NCI-H69 (cell line): ENCODE data around the gene GAS1.

Experiments used
- DNase-seq: peaks from one replicate; lab custom pipeline; 2025; lab: John Stamatoyannopoulos, UW

Gene GAS1

DNA sequence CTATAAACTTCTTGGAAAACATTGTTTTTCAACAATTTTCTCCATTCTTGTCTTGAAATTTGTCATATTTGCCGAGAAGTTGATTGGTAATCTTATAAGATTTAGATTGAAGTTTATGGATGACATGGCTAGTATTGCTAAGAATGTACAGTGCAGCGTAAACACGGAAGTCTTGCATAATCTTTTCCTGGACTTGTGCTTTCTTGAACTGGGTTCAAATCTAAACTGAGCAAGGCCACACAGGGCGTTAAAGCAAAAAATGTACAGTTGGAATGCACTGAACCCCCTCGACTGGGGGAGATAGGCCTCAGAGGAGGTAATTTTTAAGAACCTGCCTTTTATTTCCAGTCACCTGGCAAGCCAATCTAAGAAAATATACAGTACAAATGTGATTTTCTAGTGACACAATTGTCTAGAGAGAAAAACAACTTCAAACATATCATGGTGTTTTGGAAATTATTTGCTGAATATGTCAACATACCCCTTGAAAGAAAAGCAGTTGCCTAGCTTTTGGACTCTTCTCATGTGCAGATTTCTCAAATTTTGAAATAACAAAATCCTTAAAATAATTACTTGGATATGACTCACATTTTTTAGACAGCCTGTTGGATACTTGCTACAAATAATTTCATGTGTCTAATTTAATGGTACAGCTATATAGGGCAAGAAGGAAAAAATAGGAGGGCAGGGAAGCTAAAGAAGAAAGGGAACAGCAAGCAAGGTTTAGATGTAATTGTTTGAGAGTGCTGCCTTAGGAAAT lies 18.5 kb upstream of the GAS1 start:
- no peak for DNase-seq

DNA sequence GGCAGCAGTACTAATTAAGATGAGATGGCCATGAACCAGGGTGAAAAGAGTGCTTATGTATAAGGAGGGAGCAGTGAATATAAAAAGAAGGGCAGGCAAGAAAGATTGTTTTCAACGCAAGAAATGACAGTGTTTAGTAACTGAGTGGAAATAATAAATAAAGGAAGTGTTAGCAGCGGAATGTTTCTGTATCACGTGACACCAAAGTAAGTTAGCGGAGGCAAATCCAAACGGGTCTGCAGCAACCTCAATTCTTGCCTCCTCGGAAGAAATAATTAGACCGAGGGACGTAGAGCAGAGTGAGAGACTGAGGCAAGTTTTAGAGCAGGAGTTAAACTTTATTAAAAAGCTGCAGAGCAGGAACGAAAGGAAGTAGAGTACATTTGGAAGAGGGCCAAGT lies 15.4 kb upstream of the GAS1 start:
- no peak for DNase-seq

DNA sequence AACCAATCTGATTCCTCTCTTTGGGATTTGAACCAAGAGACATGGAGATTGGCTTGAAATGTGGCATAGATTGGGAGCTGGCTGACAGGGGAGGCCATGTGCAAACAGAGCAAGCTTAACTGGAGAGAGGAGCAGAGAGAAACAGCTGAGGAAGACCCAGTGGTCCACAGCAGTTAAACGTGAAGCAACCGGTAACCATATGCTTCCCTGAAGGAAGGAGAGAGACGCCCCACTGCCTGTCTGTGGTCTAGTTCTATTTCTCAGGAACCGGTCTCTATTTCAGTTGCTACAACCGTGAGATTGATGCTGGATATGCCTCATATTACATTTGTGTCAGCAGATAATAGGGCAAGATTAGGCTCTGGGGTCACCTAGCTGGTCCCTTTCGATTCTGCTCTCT lies 13.6 kb upstream of the GAS1 start:
- DNase-seq, result no peak

DNA sequence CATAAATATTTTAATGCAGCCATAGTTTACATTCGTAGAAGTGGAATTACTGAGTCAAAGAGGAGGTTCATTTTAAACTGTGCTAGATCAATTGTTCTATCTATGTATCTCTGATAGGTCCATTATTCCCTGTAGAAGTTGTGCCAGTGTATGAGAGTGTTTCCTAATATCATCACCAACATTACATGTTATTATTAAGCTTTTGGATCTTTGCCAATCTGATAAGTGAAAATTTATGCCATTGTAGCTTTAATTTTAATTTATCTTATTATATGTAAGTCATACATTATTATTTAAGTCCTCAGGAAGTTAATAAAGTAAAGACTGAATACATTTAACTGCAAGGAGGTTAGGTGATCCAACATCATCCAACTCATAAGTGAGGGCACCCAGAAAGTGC lies 10.9 kb upstream of the GAS1 start:
- DNase-seq, result no peak

DNA sequence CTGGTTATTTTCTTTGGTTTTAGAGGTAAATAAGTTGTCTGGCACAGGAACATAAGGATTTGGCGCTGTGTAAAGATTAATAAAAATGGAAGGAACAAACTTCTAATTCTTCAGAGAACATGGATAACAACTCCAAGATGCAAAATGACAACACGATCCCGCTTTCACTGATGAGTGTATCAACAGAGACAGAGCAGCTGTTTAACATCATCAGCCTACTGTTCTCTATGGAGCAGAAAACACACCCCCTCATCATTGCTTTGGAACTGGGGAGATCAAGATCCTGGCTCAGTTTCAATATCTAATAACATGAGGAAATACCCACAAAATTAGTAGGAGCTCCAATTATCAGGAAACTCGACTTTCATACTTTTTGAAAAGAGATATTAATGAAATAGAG lies 8.3 kb upstream of the GAS1 start:
- DNase-seq, result no peak

GRCh38 chr9:86955042-86955441 lies 7.7 kb upstream of the GAS1 start:
- DNase-seq, result no peak

GRCh38 chr9:86953181-86953580 lies 5.9 kb upstream of the GAS1 start:
- DNase-seq, result no peak

DNA sequence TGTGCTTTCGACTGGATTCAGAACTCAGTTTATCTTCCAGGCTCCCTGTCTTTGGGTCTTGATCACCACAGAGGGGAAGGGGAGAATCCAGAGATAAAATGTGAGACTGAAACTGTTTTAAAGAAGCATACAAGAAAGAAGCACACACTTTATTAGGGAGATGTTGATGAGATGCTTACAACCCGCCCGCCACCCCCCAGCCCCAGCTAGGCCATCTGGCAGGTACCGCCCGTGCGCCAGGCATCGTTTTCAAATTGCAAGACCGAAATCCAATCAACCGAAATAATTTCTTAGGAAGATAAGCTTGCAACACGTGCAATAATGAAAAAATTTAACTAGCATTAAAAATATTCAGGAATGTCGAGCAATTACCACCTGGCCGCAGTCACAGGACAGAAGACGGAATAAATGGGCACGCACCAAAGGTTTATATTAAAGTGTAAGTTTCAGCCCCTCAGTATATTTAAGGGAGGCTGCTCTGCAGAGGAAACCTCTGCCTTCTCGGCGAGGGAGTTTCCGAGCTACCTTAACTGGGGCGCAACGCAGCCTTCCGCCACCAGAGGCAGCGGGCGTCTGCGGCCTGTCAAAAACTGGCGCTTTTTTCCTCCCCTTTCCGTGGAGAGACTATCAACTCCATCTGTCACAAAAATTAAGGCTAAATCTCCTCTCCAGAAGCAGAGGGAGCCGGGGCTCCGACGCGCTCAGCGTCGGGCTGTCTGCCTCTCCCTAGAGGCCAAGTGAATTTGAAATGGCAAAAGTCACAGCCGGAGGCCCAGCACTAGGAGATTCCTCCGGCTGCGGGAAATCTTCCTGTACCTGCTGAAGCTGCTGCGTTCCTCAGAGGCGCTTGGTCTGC lies 996 bp upstream of the GAS1 start:
- DNase-seq, result peak; percentile 66

DNA sequence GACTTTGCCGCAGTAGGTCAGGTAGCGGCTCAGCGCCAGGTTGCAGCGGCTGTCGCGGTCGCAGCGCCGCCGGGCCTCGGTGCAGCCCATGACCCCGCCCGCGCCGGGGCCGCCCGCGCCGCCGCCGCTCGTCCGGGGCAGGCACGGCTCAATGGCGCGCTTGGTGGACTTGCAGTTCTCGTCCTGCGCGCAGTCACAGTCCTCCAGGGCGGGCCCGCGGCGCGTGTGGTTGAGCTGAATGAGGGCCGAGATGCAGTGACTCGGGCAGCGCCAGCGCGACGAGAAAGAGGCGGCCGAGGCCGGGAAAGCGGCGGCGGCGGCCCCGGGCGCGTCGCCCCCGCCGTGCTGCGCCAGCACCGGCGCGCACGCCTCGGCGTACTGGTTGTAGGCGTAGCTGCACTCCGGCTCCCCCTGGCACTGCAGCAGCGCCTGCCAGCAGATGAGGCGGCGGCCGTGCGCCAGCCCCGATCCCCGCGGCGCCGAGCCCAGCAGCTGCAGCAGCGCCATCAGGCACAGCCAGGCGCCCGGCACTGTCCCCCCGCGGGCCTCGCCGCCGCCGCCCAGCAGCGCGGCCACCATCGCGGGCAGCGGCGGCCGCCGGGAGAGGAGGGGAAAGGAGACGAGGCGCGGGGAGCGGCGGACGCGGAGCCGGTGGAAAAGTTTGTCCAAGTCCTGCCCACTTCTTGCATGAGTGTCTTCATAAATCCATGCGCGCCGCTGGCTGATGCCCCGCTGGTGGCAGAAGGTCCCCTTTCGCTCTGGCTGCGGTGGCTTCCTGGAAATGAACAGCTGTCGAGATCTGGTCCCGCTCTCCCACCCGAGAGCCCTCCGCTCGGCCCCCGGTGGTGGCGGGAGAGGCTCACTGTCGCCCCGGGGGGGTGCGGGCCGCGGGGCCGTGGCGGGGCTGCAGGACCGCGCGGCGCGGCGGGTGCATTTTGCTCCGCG lies 833 bp downstream of the GAS1 start:
- peak; percentile 67 for DNase-seq

DNA sequence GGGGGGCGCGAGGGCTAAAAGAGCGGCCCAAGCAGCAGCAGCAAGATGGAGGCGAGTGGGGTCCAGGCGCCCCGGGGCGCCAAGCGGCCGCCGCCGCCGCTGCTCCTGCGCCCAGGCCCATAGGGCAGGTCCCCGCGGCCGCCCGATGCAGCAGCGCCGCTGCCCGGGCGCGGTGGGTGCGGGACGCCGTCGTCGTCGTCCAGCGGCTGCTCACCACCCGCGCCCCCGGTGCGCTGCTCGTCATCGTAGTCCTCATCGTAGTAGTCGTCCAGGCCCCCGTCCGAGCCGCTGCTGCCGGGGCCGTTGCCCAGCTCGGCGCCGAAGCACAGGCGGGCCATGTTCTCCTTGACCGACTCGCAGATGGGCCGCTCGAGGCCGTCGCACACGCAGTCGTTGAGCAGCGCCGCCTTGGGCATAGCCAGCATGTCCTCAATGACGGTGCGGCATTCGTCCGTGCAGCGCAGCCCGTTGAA lies 1.5 kb downstream of the GAS1 start:
- DNase-seq, result no peak

GRCh38 chr9:86944796-86945727 lies 2.2 kb downstream of the GAS1 start:
- DNase-seq, result no peak

DNA sequence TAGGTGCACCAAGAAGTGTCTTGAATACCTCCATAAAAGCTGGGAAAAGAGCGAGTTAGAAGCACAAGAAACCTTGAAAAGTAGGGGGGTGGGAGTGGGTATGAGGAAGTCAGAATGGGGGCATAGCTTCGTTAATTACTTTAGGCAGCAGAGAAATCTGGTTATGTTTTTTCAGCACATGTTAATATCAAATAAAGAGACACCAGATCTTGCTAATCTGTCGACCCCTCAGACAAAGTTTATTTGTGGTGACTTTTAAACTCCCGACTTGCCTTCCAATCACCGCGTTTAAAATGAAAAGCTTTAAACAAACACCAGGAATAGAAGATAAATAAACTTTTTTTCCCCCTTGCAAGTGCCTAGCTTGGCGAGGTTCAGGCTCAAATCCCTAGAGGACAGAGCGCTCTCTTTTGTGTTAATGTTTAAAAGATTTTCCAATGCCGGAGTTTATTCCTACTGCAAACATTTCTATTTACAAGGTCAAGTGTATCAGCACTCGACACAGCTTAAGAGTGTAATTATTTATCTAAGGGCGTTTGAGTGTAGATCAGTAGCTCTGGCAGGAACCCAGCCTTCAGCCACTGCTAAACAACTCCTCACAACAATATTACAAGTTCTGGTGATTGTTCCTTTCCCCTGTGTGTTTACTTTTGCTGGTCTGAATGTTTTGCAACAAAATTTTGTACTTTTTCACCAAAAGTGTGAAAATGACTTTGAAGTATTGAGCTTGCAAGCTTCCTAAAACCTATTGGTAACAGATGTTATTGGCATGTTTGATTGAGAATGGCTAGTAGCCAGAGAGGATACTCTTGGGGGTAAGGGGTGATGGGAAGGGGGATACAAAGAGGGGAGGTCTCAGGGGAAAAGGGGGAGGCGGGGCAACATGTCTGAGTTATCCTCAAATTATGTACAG lies 3.8 kb downstream of the GAS1 start:
- DNase-seq, result peak; percentile 6

GRCh38 chr9:86942281-86943200 lies 4.8 kb downstream of the GAS1 start:
- DNase-seq, result no peak

- no peak for DNase-seq
Observed at GRCh38 chr9:86941197-86941596, 6.1 kb downstream of the GAS1 start.

- DNase-seq, result no peak
Observed at GRCh38 chr9:86940774-86941173, 6.5 kb downstream of the GAS1 start.

- DNase-seq, result no peak
Observed at GRCh38 chr9:86939891-86940290, 7.4 kb downstream of the GAS1 start.

GRCh38 chr9:86939321-86939720 lies 8.0 kb downstream of the GAS1 start:
- DNase-seq, result no peak

DNA sequence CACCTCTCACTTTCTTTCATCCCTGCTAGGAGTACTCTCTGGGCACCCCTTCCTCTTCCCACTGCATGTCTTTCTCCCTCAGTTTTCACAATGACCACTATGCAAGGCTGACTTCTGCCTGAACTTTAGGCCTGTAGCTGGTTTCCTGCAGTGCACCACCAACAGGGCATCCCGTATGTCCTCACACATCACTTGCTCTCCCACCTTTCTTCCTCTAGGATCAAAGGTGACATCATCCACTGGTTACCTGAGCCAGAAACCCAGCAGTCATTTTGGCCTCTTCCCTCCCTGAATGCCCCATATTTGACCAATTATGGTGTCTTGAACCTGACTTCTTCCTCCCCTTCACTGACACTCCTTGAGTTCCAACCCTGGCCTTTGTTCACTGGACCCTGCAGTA lies 8.5 kb downstream of the GAS1 start:
- no peak for DNase-seq

DNA sequence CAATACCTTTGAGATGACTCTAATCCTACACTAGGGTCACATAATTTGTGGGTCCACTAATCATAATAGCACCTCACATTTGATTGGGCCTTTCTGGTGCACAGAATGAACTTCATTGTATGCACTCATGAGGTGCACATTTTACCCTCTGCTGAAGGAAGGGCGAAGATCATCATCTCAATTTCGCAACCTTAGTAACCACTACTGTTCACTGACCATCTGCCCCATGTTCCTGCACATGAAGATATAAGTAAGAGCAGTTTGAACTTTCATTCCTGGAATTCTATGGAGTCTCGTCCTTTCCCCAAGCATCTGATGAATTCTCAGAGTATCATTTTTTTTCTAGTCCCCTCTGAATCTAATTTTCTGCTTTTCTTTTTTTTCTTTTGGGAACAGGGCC lies 21.2 kb downstream of the GAS1 start:
- DNase-seq, result no peak
